ENCODE results near the gene UGT1A9. TPM values are rescaled to one million over a fixed set of nuclear protein-coding genes. Genes with fewer than 3 reads are reported as not detected.

UGT1A9 gene
- total and polyA plus RNA-seq, 7 donors = not detected

DNA sequence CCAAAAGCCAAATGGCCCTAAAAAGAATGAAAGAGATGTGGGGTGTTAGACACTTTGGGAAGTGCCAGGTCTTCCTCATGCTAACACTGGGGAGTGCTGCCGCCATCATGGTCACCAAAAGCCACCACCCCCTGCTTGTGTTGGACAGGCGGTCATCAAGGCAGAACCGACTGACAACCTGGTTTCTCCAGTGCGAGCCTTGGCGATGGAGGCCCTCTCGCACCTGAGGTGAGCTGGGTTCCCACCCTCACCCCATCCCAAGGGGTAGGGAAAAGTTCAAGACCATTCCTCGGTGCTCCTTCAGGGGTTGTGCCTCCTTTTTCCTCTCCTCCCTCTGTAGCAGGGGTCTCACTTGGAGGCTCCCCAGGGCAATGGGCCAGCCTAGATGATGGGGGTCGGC lies 140.0 kb downstream of the UGT1A9 start:
- H3K9me3 ChIP-seq = no peaks in the 10 kb centered on the region
- no peaks in the 10 kb centered on the region for H3K4me1 ChIP-seq
- intact Hi-C loops (cut with DNase I) = no loop called here
- ATAC-seq (no peak), DNase-seq (no peak)
- no peak overlapping the region for H3K4me3 ChIP-seq
- H3K27ac ChIP-seq = no peak overlapping the region
- WGBS, 3 donors = 84 to 92% (median 85%) methylated on average over 8 of the region's 8 CpGs
- H3K27me3 ChIP-seq (ENCODE audit: insufficient read depth in 3 of 3, low read length in 2 of 3) = peaks cover 0 to 3% (median 0%) of the 10 kb centered on the region in 3 donors
- TF ChIP-seq, protein P1, sequence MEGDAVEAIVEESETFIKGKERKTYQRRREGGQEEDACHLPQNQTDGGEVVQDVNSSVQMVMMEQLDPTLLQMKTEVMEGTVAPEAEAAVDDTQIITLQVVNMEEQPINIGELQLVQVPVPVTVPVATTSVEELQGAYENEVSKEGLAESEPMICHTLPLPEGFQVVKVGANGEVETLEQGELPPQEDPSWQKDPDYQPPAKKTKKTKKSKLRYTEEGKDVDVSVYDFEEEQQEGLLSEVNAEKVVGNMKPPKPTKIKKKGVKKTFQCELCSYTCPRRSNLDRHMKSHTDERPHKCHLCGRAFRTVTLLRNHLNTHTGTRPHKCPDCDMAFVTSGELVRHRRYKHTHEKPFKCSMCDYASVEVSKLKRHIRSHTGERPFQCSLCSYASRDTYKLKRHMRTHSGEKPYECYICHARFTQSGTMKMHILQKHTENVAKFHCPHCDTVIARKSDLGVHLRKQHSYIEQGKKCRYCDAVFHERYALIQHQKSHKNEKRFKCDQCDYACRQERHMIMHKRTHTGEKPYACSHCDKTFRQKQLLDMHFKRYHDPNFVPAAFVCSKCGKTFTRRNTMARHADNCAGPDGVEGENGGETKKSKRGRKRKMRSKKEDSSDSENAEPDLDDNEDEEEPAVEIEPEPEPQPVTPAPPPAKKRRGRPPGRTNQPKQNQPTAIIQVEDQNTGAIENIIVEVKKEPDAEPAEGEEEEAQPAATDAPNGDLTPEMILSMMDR (IDR thresholded peaks at IDR 0.05) = no peak
- H3K36me3 ChIP-seq (ENCODE audit: insufficient read depth in 1 of 2, low read depth in 1 of 2) = no peaks in the 10 kb centered on the region

DNA sequence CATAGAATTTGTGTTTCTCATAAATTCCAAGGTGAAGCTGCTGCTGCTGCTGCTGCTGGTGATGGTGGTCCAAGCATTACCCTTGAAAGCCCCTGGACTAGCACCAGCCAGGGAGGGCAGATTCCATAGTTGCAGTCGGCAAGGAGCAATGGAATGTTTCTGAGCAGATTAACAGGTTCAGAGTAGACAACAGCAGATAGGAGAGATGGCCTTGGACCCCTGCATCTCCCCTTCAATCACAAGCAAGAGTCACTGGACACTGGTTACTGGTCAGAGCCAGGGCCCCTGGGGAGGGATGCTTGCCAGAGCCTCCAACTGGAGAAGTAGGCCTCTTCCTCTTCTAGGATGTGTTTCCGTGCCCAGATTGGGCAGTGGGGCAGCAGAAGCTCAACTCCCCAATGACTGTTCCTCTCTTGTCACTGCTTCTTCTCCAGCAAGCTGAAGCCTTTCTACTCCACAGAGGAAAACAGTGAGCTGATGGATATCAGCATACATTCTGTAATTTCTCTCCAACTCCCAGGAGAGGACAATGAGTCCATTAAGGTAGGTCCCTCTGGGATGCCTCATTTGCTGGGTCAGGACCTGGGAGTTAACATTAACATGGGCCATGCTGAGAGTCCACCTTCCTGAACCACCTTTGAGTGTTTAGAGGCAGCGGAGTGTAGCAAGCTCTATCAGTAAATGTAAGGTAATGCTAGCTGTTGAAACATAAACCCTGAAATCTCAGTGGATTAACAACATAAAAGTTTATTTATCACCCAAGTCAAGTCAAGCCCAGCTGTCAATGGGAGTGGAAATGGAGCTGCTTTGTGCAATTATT lies 141.7 kb downstream of the UGT1A9 start:
- TF ChIP-seq, protein P1 (IDR thresholded peaks at IDR 0.05) = no peak
- Histone ChIP-seq H3K4me1 (no peaks in the 10 kb centered on the region), H3K27me3 (ENCODE audit: insufficient read depth in 3 of 3, low read length in 2 of 3) (peaks cover 0 to 7% (median 0%) of the 10 kb centered on the region in 3 donors), H3K9me3 (no peaks in the 10 kb centered on the region), H3K36me3 (ENCODE audit: insufficient read depth in 1 of 2, low read depth in 1 of 2) (no peaks in the 10 kb centered on the region), H3K27ac (no peak overlapping the region), H3K4me3 (no peak overlapping the region)
- intact Hi-C loops (cut with DNase I) = no loop called here
- no peak for ATAC-seq
- WGBS, 3 donors = 61 to 71% (median 70%) methylated on average over 3 of the region's 3 CpGs
- no peak for DNase-seq

DNA sequence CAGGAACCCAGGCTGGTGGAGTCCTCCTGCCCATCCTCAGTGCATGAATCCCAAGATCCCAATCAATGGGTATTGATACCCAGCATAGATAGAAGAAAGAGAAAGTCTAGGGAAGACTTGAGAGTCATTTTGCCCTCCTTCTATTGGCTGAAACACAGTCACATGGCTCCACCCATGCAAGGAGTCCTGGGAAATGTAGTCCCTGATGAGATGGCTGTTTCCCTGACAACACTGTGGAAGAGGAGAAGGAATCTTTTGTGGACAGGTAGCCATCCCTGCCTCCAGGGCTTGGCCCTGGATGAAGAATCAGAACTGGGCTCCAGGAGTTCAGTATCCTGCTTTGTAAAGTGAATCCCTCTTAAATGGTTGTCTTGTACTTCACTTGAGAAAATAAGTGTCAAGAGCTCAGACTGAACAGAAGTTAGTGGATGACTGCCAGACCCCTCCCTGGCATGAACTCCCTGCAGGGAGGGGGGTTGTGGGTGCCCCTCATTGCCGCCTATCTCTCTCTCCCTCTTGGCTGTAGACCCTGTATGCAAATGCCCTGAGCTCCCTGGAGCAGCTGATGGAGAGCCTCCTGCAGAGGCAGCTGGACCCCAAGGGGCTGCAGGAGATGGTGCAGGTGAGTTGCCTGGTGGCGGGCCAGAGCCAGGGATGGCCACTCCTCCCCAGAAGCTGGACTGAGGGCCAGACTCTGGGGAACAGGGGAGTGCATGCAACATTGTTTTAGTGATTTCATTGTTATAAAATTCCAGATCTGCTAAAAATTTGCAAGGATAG lies 142.5 kb downstream of the UGT1A9 start:
- Histone ChIP-seq H3K27me3 (ENCODE audit: insufficient read depth in 3 of 3, low read length in 2 of 3) (peaks cover 0 to 4% (median 0%) of the 10 kb centered on the region in 3 donors), H3K27ac (no peak overlapping the region), H3K4me1 (no peaks in the 10 kb centered on the region), H3K36me3 (ENCODE audit: insufficient read depth in 1 of 2, low read depth in 1 of 2) (no peaks in the 10 kb centered on the region), H3K4me3 (no peak overlapping the region), H3K9me3 (no peaks in the 10 kb centered on the region)
- TF ChIP-seq, protein P1 (IDR thresholded peaks at IDR 0.05) = no peak
- DNase-seq = no peak
- WGBS, 3 donors = 41 to 68% (median 47%) methylated on average over 2 of the region's 2 CpGs
- no peak for ATAC-seq
- intact Hi-C loops (cut with DNase I) = no loop called here

DNA sequence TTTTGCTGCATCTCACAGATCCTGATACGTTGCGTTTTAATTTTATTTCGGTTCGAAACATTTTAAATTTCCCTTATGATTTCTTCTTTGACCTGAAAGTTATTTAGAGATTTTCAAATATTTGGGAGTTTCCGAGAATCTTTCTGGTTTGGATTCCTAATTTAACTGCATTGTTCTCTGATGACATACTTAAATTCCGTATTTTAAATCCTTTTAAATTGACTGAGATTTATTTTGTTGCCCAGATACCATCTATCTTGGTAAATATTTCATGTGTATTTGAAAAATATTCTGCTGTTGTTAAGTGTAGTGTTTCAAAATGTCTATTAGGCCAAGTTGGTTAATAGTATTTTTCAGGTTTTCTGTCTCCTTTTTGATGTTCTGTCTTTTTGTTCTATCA lies 144.2 kb downstream of the UGT1A9 start:
- peaks cover 0 to 4% (median 0%) of the 10 kb centered on the region in 3 donors for H3K27me3 ChIP-seq (ENCODE audit: insufficient read depth in 3 of 3, low read length in 2 of 3)
- DNase-seq (no peak), ATAC-seq (no peak)
- no peak overlapping the region for H3K4me3 ChIP-seq
- no peak overlapping the region for H3K27ac ChIP-seq
- no peaks in the 10 kb centered on the region for H3K9me3 ChIP-seq
- WGBS, 3 donors = 35 to 58% (median 55%) methylated on average over 6 of the region's 6 CpGs
- TF ChIP-seq, protein P1 (IDR thresholded peaks at IDR 0.05) = no peak
- H3K36me3 ChIP-seq (ENCODE audit: insufficient read depth in 1 of 2, low read depth in 1 of 2) = no peaks in the 10 kb centered on the region
- intact Hi-C loops (cut with DNase I) = no loop called here
- no peaks in the 10 kb centered on the region for H3K4me1 ChIP-seq
